Measurements from ENCODE around the gene VAMP4. TPM values are rescaled to one million over a fixed set of nuclear protein-coding genes. Genes with fewer than 3 reads are reported as not detected.

VAMP4 gene
- total and polyA plus RNA-seq, 4 donors = 6.6 to 20.9 (median 10.6) TPM

- Histone ChIP-seq H3K9me3 (ENCODE audit: control insufficient read depth in 4 of 4, insufficient read depth in 3 of 4, low read length in 3 of 4) (no peaks in the 10 kb centered on the region), H3K4me1 (ENCODE audit: control insufficient read depth in 5 of 5, insufficient read depth in 5 of 5, low read length in 5 of 5) (peaks cover 0 to 18% (median 10%) of the 10 kb centered on the region in 5 donors), H3K4me3 (no peak within 1 kb of the TSS), H3K36me3 (ENCODE audit: control insufficient read depth in 4 of 4, insufficient read depth in 4 of 4, low read length in 4 of 4) (no peaks in the 10 kb centered on the region), H3K9ac (ENCODE audit: insufficient read depth in 1 of 2, low read length in 2 of 2) (no peak within 1 kb of the TSS), H3K27ac (ENCODE audit: low read depth in 1 of 2, low read length in 1 of 2) (peak within 1 kb of the TSS in 1 of 2 donors; percentile 9), H3K27me3 (ENCODE audit: control insufficient read depth in 3 of 3, insufficient read depth in 3 of 3, low read length in 2 of 3) (no peaks in the 10 kb centered on the region)
- DNase-seq = no peak
- WGBS, 2 donors = 76 to 86% methylated on average over 8 of the region's 8 CpGs
- TF ChIP-seq, protein P1, sequence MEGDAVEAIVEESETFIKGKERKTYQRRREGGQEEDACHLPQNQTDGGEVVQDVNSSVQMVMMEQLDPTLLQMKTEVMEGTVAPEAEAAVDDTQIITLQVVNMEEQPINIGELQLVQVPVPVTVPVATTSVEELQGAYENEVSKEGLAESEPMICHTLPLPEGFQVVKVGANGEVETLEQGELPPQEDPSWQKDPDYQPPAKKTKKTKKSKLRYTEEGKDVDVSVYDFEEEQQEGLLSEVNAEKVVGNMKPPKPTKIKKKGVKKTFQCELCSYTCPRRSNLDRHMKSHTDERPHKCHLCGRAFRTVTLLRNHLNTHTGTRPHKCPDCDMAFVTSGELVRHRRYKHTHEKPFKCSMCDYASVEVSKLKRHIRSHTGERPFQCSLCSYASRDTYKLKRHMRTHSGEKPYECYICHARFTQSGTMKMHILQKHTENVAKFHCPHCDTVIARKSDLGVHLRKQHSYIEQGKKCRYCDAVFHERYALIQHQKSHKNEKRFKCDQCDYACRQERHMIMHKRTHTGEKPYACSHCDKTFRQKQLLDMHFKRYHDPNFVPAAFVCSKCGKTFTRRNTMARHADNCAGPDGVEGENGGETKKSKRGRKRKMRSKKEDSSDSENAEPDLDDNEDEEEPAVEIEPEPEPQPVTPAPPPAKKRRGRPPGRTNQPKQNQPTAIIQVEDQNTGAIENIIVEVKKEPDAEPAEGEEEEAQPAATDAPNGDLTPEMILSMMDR (IDR thresholded peaks at IDR 0.05; ENCODE audit: control extremely low read depth, extremely low read depth) = no peak
- no peak for ATAC-seq (ENCODE audit: insufficient read depth, low FRiP score)
Observed at GRCh38 chr1:171652234-171652822, 89.5 kb downstream of the VAMP4 start, which contains the start of gene MYOC. MYOC (minus strand) TSS chr1:171652688; CDS start chr1:171652611, 77 bp downstream.

Small RNAs within 50 kb of the gene (small RNA-seq; reads per million reads assigned to genes)
- not detected for gene RF00601 (ENCODE audit: low replicate concordance)

Other genes with a start within 250 kb of the VAMP4 start
- not detected for gene MYOCOS, start 119.8 kb downstream of the VAMP4 start, total RNA-seq
- not detected for gene MYOCOS, start 119.8 kb downstream of the VAMP4 start, polyA plus RNA-seq
- 1 to 10 TPM in 1 of 2 donors, under 1 TPM in 1; 0.83 to 1.8 TPM for gene MYOC, start 89.4 kb downstream of the VAMP4 start, total RNA-seq
- under 1 TPM; 0.11 to 0.33 TPM for gene MYOC, start 89.4 kb downstream of the VAMP4 start, polyA plus RNA-seq
- gene METTL13, start 39.6 kb upstream of the VAMP4 start, total RNA-seq = 10 to 100 TPM; 22.1 to 28.4 TPM
- 10 to 100 TPM; 10.4 to 25.5 TPM for gene METTL13, start 39.6 kb upstream of the VAMP4 start, polyA plus RNA-seq
- 10 to 100 TPM in 1 of 2 donors, 1 to 10 TPM in 1; 7.3 to 16.3 TPM for gene DNM3, start 99.4 kb upstream of the VAMP4 start, total RNA-seq
- gene DNM3, start 99.4 kb upstream of the VAMP4 start, polyA plus RNA-seq = 1 to 10 TPM; 2.1 to 3.8 TPM